Right lobe of liver (tissue), 6 donors: ENCODE results near the gene SEC24D. TPM values are rescaled to one million over a fixed set of nuclear protein-coding genes. Genes with fewer than 3 reads are reported as not detected.

Experiments
- ATAC-seq, 4 donors: fragments of 200-7000 bp; cut with Tn5 transposase; one replicate each; pipeline ENCODE4 v1.9.1; 2020; ENCODE audit warnings: mild to moderate bottlenecking in 4 of 4, moderate library complexity in 4 of 4
- DNase-seq, 3 donors: peaks; one replicate each; pipeline ENCODE4 v3.0.0-alpha.2; 2020
- H3K27ac ChIP-seq, 3 donors: fragments of 200-600 bp; one replicate each; pipeline ENCODE4 v1.8.0; 2022
- H3K27me3 ChIP-seq, 2 donors: fragments of 200-600 bp; one replicate each; pipeline ENCODE4 v1.8.0; 2022
- H3K36me3 ChIP-seq, 4 donors: fragments of 200-600 bp; sonication (generic) in 1 of 4; one replicate each; pipeline versions ENCODE4 v1.5.1 to v1.8.0; 2017 to 2022; ENCODE audit warnings: control low read depth in 1 of 4
- H3K4me1 ChIP-seq, 4 donors: fragments of 200-600 bp; sonication (generic) in 1 of 4; one replicate each; pipeline versions ENCODE4 v1.5.1 to v1.8.0; 2017 to 2022; ENCODE audit warnings: control low read depth in 1 of 4
- H3K4me3 ChIP-seq, 3 donors: fragments of 200-600 bp; one replicate each; pipeline ENCODE4 v1.8.0; 2022
- H3K9me3 ChIP-seq, 4 donors: fragments of 200-600 bp; sonication (generic) in 1 of 4; one replicate each; pipeline versions ENCODE4 v1.5.1 to v1.8.0; 2017 to 2022; ENCODE audit warnings: control low read depth in 1 of 4
- POLR2A ChIP-seq: fragments of 450-650 bp; IDR thresholded peaks from one replicate; pipeline ENCODE4 v1.6.1; 2017; ENCODE audit warnings: antibody characterized with exemption, mild to moderate bottlenecking
- WGBS: methylation state at CpG from one replicate; pipeline ENCODE4 v1.1.6; 2018; ENCODE audit warnings: low coverage, low lambda C conversion rate; ENCODE audit not compliant: insufficient coverage; ENCODE audit errors: missing lambda C conversion rate; 5-methylcytosine and 5-hydroxymethylcytosine counted together
- intact Hi-C, 2 donors: fragments of 100-400 bp; cut with DNase I; formaldehyde crosslinking; loops; one replicate each; pipeline versions ENCODE4 v1.11.2 to v1.14.1; 2022
- total RNA-seq, 6 experiments: library from RNA; depleted of rRNA in 2 of 6; stranded (reverse); fragments of >200 nt in 2 of 6; fragmentation: NEBNext Ultra II Directional in 3 of 6; extraction: Animal tissue kit (Norgen Biotek cat#: 25700) in 3 of 6; gene quantifications; one replicate each; pipeline versions ENCODE4 v1.1.0 to v1.2.4, GENCODE V29; 2016 to 2023
- TF ChIP-seq, protein P1 (sequence below), 4 donors: fragments of 200-600 bp in 3 of 4; fragments of 450-650 bp in 1 of 4; IDR thresholded peaks; one replicate each; pipeline versions ENCODE4 v1.5.1 to v1.8.0; 2016 to 2022; ENCODE audit warnings: antibody characterized with exemption in 4 of 4, mild to moderate bottlenecking in 2 of 4
- donor health status: DM: no; HTN: yes; CAD: no.
- donor health status: DM: no; HTN: no; CAD: no.
- donor health status: DM: no; HTN: no; CAD: no.
- donor health status: DM: no; HTN: yes; CAD: no.
- donor health status: DM: no; HTN: yes; CAD: no.

Gene SEC24D
- total RNA-seq, 6 experiments from 2014 or later: 52.2 to 80.1 (median 69.2) TPM

DNA sequence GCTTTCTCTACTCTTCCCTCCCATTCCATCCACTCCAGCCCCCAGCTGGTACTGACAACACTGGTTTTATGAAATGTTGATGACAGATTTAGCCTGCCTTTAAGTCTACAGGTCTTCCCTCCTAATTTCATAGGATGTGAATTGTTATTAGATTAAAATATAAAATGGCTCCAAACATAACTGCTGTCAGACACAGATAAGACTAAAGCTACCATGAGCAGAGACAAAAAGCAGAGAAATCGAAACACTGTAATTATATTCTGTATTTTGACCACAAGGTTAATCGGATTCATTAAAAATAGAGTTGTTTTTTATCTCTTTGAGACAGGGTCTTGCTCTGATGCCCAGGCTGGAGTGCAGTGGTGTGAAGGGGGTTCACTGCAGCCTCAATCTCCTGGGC, 28.3 kb downstream of the SEC24D start:
- peaks cover 0 to 14% (median 2%) of the 10 kb centered on the region in 4 donors for H3K4me1 ChIP-seq
- 81% methylated on average over 2 of the region's 2 CpGs for WGBS
- DNase-seq: no peak
- H3K27me3 ChIP-seq: no peaks in the 10 kb centered on the region
- no peak for ATAC-seq
- no peaks in the 10 kb centered on the region for H3K9me3 ChIP-seq
- no peak overlapping the region for H3K4me3 ChIP-seq
- TF ChIP-seq POLR2A: no peak
- TF ChIP-seq, protein P1, sequence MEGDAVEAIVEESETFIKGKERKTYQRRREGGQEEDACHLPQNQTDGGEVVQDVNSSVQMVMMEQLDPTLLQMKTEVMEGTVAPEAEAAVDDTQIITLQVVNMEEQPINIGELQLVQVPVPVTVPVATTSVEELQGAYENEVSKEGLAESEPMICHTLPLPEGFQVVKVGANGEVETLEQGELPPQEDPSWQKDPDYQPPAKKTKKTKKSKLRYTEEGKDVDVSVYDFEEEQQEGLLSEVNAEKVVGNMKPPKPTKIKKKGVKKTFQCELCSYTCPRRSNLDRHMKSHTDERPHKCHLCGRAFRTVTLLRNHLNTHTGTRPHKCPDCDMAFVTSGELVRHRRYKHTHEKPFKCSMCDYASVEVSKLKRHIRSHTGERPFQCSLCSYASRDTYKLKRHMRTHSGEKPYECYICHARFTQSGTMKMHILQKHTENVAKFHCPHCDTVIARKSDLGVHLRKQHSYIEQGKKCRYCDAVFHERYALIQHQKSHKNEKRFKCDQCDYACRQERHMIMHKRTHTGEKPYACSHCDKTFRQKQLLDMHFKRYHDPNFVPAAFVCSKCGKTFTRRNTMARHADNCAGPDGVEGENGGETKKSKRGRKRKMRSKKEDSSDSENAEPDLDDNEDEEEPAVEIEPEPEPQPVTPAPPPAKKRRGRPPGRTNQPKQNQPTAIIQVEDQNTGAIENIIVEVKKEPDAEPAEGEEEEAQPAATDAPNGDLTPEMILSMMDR (IDR thresholded peaks at IDR 0.05): no peak
- peaks cover 3 to 54% (median 40%) of the 10 kb centered on the region in 4 donors for H3K36me3 ChIP-seq
- no peak overlapping the region for H3K27ac ChIP-seq
- intact Hi-C loops: no loop called here

DNA sequence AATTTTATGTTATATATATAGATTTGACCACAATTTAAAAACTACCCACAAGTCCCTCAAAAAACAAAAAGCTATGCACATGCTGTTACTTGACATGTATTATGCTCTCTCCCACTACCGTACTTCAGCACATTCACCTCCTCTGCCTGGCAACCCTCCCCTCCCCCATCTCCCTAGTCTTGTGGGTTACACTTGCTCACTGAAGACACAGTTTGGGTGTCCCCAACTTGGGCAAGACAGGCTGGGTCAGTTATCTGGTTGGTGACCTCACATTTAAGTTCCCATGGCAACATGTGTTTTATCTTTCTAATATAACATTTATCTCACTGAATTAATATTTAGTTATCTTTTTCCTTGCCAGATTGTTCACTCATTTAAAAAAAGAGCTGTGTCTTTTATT, 32.7 kb downstream of the SEC24D start:
- DNase-seq: no peak
- Histone ChIP-seq H3K36me3 (peaks cover 0 to 57% (median 36%) of the 10 kb centered on the region in 4 donors), H3K9me3 (no peaks in the 10 kb centered on the region), H3K27me3 (no peaks in the 10 kb centered on the region), H3K4me1 (peaks cover 0 to 13% (median 0%) of the 10 kb centered on the region in 4 donors), H3K4me3 (no peak overlapping the region), H3K27ac (no peak overlapping the region)
- WGBS: 79% methylated on average over 1 of the region's 1 CpG
- intact Hi-C loops: no loop called here
- TF ChIP-seq, protein P1 (IDR thresholded peaks at IDR 0.05): no peak
- no peak for TF ChIP-seq POLR2A
- peak in 1 of 4 donors; percentile 24 for ATAC-seq

DNA sequence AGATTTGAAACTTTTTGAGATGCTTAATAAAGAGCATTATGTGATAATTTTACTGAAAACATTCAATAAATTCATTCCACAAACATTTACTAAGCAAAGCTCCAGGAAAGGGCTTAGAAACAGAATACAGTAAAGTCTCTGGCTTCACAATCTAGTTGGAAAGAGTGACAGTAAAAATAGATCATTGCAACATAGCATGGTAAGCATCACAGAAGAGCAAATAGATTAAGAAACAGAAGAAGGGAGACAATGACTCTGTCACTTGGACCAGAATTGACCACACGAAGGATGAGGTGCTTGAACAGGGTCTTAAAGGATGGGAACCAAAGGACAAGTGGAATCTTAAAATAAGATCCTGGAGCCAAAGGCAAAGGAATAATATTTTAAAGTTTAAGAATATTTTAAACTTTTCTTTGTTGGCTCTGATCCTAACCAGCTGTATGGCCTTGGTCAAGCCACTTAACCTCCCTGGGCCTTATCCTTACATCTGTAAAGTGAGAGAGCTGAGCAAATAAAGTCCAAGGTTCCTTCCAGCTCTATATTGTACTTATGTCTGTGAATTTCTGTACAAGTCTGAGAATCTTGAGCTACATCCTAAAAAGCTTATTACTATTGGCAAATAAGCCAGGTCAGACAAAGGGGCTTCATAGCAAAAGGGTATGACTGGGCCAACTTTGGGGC, 33.9 kb downstream of the SEC24D start:
- Histone ChIP-seq H3K4me3 (no peak overlapping the region), H3K36me3 (peaks cover 4 to 59% (median 36%) of the 10 kb centered on the region in 4 donors), H3K9me3 (no peaks in the 10 kb centered on the region), H3K4me1 (peaks cover 0 to 13% (median 0%) of the 10 kb centered on the region in 4 donors), H3K27me3 (no peaks in the 10 kb centered on the region), H3K27ac (peak overlapping the region in 1 of 3 donors; percentile 14)
- intact Hi-C loops: no loop called here
- peak; percentile 77 to 95 (median 86) for ATAC-seq
- no peak for DNase-seq
- WGBS: 5% methylated on average over 1 of the region's 1 CpG
- TF ChIP-seq, protein P1 (IDR thresholded peaks at IDR 0.05): no peak
- no peak for TF ChIP-seq POLR2A

DNA sequence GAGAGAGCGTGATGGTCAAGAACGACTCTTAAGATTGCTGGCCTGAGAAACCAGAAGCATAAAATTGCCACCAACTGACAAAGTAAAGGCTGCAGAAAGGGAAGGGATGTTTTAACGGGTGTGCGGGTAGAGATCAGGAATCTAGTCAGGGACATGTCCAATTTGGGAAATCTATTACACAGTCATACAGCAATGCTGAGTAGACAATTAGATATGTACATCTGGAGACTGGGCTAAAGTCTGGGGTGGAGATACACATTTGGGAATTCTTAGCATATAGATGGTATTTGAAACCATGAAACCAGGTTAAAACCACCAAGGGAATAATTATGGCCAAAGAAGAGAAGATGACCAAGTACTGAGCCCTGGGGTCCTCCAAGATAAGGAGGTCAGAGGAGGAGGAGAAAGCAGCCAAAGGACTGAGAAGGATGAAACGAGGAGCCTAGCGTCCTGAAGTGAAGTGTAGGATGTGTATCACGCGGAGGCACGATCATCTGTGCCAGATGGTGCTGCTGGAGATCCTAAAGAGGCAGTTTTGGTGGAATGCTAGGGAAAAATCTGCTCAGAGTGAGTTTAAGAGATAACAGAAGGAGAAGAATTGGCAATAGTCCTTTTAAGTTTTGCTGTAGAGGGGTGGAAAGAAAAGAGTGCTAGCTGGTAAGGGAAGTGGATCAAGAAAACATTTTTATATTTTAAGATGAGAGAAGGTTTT, 36.5 kb downstream of the SEC24D start:
- no peak for DNase-seq
- 82% methylated on average over 5 of the region's 9 CpGs for WGBS
- ATAC-seq: no peak
- no peak overlapping the region for H3K27ac ChIP-seq
- H3K27me3 ChIP-seq: no peaks in the 10 kb centered on the region
- no peak overlapping the region for H3K4me3 ChIP-seq
- TF ChIP-seq, protein P1 (IDR thresholded peaks at IDR 0.05): no peak
- no peak for TF ChIP-seq POLR2A
- H3K36me3 ChIP-seq: peaks cover 14 to 58% (median 37%) of the 10 kb centered on the region in 4 donors
- intact Hi-C loops: no loop called here
- peaks cover 0 to 13% (median 0%) of the 10 kb centered on the region in 4 donors for H3K4me1 ChIP-seq
- H3K9me3 ChIP-seq: no peaks in the 10 kb centered on the region
